Measurements from ENCODE around the gene RASGEF1C. TPM values are rescaled to one million over a fixed set of nuclear protein-coding genes. Genes with fewer than 3 reads are reported as not detected.

The RASGEF1C gene
- total RNA-seq, 1 donor from 2014 or later = 0.26 TPM

- Histone ChIP-seq H3K79me2 (ENCODE audit: low read depth) (no peaks in the 10 kb centered on the region), H3F3A (ENCODE audit: low read depth) (no peaks in the 10 kb centered on the region), H3K4me3 (no peak overlapping the region), H2AFZ (replicated peaks) (no peak overlapping the region), H3K9me3 (ENCODE audit: low read depth) (no peaks in the 10 kb centered on the region), H3K4me2 (no peak overlapping the region), H3K9ac (no peak overlapping the region), H3K36me3 (no peaks in the 10 kb centered on the region), H3K27ac (no peak overlapping the region), H3K27me3 (no peaks in the 10 kb centered on the region), H4K20me1 (ENCODE audit: low read depth) (no peaks in the 10 kb centered on the region), H3K4me1 (peaks cover 16% of the 10 kb centered on the region)
- Mint-ChIP-seq H3K27me3 (ENCODE audit: insufficient read depth, low read depth) (peaks cover 4% of the 10 kb centered on the region), H3K4me3 (no peak overlapping the region), H3K36me3 (no peaks in the 10 kb centered on the region), H3K27ac (peak overlapping the region; percentile 29), H3K4me1 (peaks cover 19% of the 10 kb centered on the region), H3K9me3 (no peaks in the 10 kb centered on the region)
- no peak for DNase-seq (ENCODE audit: low spot score)
- no peak for TF ChIP-seq EZH2 (IDR thresholded peaks at IDR 0.05)
- no peak for TF ChIP-seq EZH2phosphoT487 (IDR thresholded peaks at IDR 0.05)
Observed at GRCh38 chr5:180172447-180173197, 36.4 kb downstream of the RASGEF1C start.

GRCh38 chr5:180171568-180172094 lies 37.4 kb downstream of the RASGEF1C start:
- Histone ChIP-seq H3K27ac (no peak overlapping the region), H3K4me1 (peaks cover 16% of the 10 kb centered on the region), H3K79me2 (ENCODE audit: low read depth) (no peaks in the 10 kb centered on the region), H2AFZ (replicated peaks) (no peak overlapping the region), H3K36me3 (no peaks in the 10 kb centered on the region), H3K4me3 (no peak overlapping the region), H3K9ac (no peak overlapping the region), H3F3A (ENCODE audit: low read depth) (no peaks in the 10 kb centered on the region), H3K9me3 (ENCODE audit: low read depth) (no peaks in the 10 kb centered on the region), H4K20me1 (ENCODE audit: low read depth) (no peaks in the 10 kb centered on the region), H3K27me3 (no peaks in the 10 kb centered on the region), H3K4me2 (no peak overlapping the region)
- TF ChIP-seq CTCF (IDR thresholded peaks at IDR 0.05) = no peak
- no peak for TF ChIP-seq EZH2phosphoT487 (IDR thresholded peaks at IDR 0.05)
- no peak for TF ChIP-seq EZH2 (IDR thresholded peaks at IDR 0.05)
- DNase-seq (ENCODE audit: low spot score) = no peak
- Mint-ChIP-seq H3K36me3 (no peaks in the 10 kb centered on the region), H3K27me3 (ENCODE audit: insufficient read depth, low read depth) (peaks cover 6% of the 10 kb centered on the region), H3K9me3 (no peaks in the 10 kb centered on the region), H3K4me1 (peaks cover 16% of the 10 kb centered on the region), H3K27ac (no peak overlapping the region), H3K4me3 (no peak overlapping the region)

- Histone ChIP-seq H3K27me3 (no peaks in the 10 kb centered on the region), H3K27ac (no peak overlapping the region), H3K9me3 (ENCODE audit: low read depth) (no peaks in the 10 kb centered on the region), H4K20me1 (ENCODE audit: low read depth) (no peaks in the 10 kb centered on the region), H2AFZ (replicated peaks) (no peak overlapping the region), H3K36me3 (no peaks in the 10 kb centered on the region), H3K4me3 (no peak overlapping the region), H3K4me1 (peaks cover 16% of the 10 kb centered on the region), H3K79me2 (ENCODE audit: low read depth) (no peaks in the 10 kb centered on the region), H3K4me2 (no peak overlapping the region), H3F3A (ENCODE audit: low read depth) (no peaks in the 10 kb centered on the region), H3K9ac (no peak overlapping the region)
- no peak for DNase-seq (ENCODE audit: low spot score)
- Mint-ChIP-seq H3K27ac (no peak overlapping the region), H3K9me3 (no peaks in the 10 kb centered on the region), H3K27me3 (ENCODE audit: insufficient read depth, low read depth) (peaks cover 6% of the 10 kb centered on the region), H3K4me3 (no peak overlapping the region), H3K36me3 (no peaks in the 10 kb centered on the region), H3K4me1 (peaks cover 16% of the 10 kb centered on the region)
- TF ChIP-seq EZH2phosphoT487 (IDR thresholded peaks at IDR 0.05) (no peak), EZH2 (IDR thresholded peaks at IDR 0.05) (no peak), CTCF (IDR thresholded peaks at IDR 0.05) (no peak)
Observed at GRCh38 chr5:180170810-180171567, 38.0 kb downstream of the RASGEF1C start.
